HepG2 (cell line): ENCODE data around the gene NR2F6. TPM values are rescaled to one million over a fixed set of nuclear protein-coding genes. Genes with fewer than 3 reads are reported as not detected.
A peak's percentile ranks its signal among the peaks of the same experiment; 100 is the strongest.

Source experiments
- AGO2 ChIP-seq: fragments of 200-400 bp; formaldehyde crosslinking; optimal IDR thresholded peaks from 2 replicates; pipeline ENCODE3; 2017; ENCODE audit warnings: mild to moderate bottlenecking, low read depth, low read length, moderate library complexity
- ATF4 ChIP-seq, 2 experiments: fragments of 450-650 bp in 1 of 2; sonication (generic) in 1 of 2; formaldehyde crosslinking; IDR thresholded peaks; 2 replicates each; pipeline versions ENCODE4 v1.5.0 to v1.8.0; 2020 to 2022; ENCODE audit warnings: mild to moderate bottlenecking in 1 of 2, missing genetic modification reagents in 1 of 2
- CERS6 ChIP-seq: sonication (generic); formaldehyde crosslinking; IDR thresholded peaks from 2 replicates; pipeline ENCODE4 v1.5.0; 2020; ENCODE audit warnings: missing genetic modification reagents
- DNMT3B ChIP-seq: conservative IDR thresholded peaks from 2 replicates; pipeline ENCODE4 v1.6.1; 2016; ENCODE audit warnings: missing biosample characterization, control low read depth
- E2F5 ChIP-seq: sonication (generic); formaldehyde crosslinking; conservative IDR thresholded peaks from 2 replicates; pipeline ENCODE4 v1.4.0; 2020; ENCODE audit warnings: missing genetic modification reagents
- HMGA1 ChIP-seq: sonication (generic); formaldehyde crosslinking; conservative IDR thresholded peaks from 2 replicates; pipeline ENCODE4 v1.4.0; 2020; ENCODE audit warnings: missing genetic modification reagents
- NKX3-1 ChIP-seq: sonication (generic); formaldehyde crosslinking; IDR thresholded peaks from 2 replicates; pipeline ENCODE4 v1.5.0; 2020; ENCODE audit warnings: missing genetic modification reagents
- PAF1 ChIP-seq: IDR thresholded peaks from 2 replicates; pipeline ENCODE4 v1.6.1; 2016; ENCODE audit warnings: missing genetic modification reagents, missing compliant biosample characterization
- RBM22 ChIP-seq: fragments of 200-400 bp; formaldehyde crosslinking; optimal IDR thresholded peaks from 2 replicates; pipeline ENCODE3; 2017; ENCODE audit warnings: mild to moderate bottlenecking, low read length, moderate library complexity
- ZNF563 ChIP-seq: sonication (generic); formaldehyde crosslinking; IDR thresholded peaks from 2 replicates; pipeline ENCODE4 v1.8.0; 2022; ENCODE audit warnings: mild to moderate bottlenecking, moderate library complexity, missing genetic modification reagents
- ZNF577 ChIP-seq: sonication (generic); formaldehyde crosslinking; IDR thresholded peaks from 2 replicates; pipeline ENCODE4 v1.4.0; 2020; ENCODE audit warnings: mild to moderate bottlenecking, low read depth, missing genetic modification reagents, borderline replicate concordance
- ZNF609 ChIP-seq: sonication (generic); formaldehyde crosslinking; IDR thresholded peaks from 2 replicates; pipeline ENCODE4 v1.4.0; 2020; ENCODE audit warnings: mild to moderate bottlenecking, missing genetic modification reagents, borderline replicate concordance
- polyA plus RNA-seq, 8 experiments: library from polyadenylated mRNA; depleted of rRNA in 3 of 8; stranded (reverse) in 7 of 8; unstranded in 1 of 8; fragments of >200 nt; fragmentation: Illumina TruSeq in 4 of 8; extraction: Trizol in 4 of 8; gene quantifications; 2 replicates each; pipeline versions ENCODE4 v1.2.1 to v1.2.3, GENCODE V29; 2011 to 2016; ENCODE audit warnings: low read depth in 4 of 8, missing spikeins in 1 of 8, mixed read lengths in 1 of 8; ENCODE audit not compliant: insufficient read depth in 1 of 8
- total RNA-seq, 5 experiments: library from RNA; depleted of rRNA; stranded (reverse); fragments of >200 nt; fragmentation: Illumina TruSeq; extraction: Trizol; gene quantifications; 2 replicates each; pipeline ENCODE4 v1.2.3, GENCODE V29; 2016; ENCODE audit warnings: low read depth in 1 of 5
- TF ChIP-seq, protein P1 (sequence below): sonication (generic); formaldehyde crosslinking; IDR thresholded peaks from 2 replicates; pipeline ENCODE4 v1.5.1; 2020; ENCODE audit warnings: mild to moderate bottlenecking, missing genetic modification reagents, moderate library complexity
- TF ChIP-seq, protein P2 (sequence below): sonication (generic); formaldehyde crosslinking; IDR thresholded peaks from 2 replicates; pipeline ENCODE4 v1.5.1; 2020; ENCODE audit warnings: missing genetic modification reagents, mild to moderate bottlenecking, borderline replicate concordance
- TF ChIP-seq, protein P3 (sequence below): sonication (generic); formaldehyde crosslinking; IDR thresholded peaks from 2 replicates; pipeline ENCODE4 v1.8.1; 2023; ENCODE audit warnings: mild to moderate bottlenecking, missing genetic modification reagents

Gene NR2F6
- total and polyA plus RNA-seq, 2 of the 13 experiments (the other 11 are each of a cell fraction or from before 2014, with no cell fraction given), result 30.9 to 72.4 TPM

GRCh38 chr19:17255150-17255621, 9.5 kb upstream of the NR2F6 start (continued):
- TF ChIP-seq CERS6 (CRISPR knock-in tag), result no peak
- TF ChIP-seq NKX3-1 (CRISPR knock-in tag), result no peak
- no peak for TF ChIP-seq ZNF577 (CRISPR knock-in tag)
- TF ChIP-seq ZNF563 (CRISPR knock-in tag), result peak; percentile 60; the same call in 1 of the 2 replicates
- no peak for TF ChIP-seq RBM22
- TF ChIP-seq, protein P1, sequence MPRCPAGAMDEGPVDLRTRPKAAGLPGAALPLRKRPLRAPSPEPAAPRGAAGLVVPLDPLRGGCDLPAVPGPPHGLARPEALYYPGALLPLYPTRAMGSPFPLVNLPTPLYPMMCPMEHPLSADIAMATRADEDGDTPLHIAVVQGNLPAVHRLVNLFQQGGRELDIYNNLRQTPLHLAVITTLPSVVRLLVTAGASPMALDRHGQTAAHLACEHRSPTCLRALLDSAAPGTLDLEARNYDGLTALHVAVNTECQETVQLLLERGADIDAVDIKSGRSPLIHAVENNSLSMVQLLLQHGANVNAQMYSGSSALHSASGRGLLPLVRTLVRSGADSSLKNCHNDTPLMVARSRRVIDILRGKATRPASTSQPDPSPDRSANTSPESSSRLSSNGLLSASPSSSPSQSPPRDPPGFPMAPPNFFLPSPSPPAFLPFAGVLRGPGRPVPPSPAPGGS, result no peak
- TF ChIP-seq PAF1, result no peak
- TF ChIP-seq ZNF609 (CRISPR knock-in tag), result no peak
- TF ChIP-seq, protein P2, sequence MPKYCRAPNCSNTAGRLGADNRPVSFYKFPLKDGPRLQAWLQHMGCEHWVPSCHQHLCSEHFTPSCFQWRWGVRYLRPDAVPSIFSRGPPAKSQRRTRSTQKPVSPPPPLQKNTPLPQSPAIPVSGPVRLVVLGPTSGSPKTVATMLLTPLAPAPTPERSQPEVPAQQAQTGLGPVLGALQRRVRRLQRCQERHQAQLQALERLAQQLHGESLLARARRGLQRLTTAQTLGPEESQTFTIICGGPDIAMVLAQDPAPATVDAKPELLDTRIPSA, result no peak
- no peak for TF ChIP-seq HMGA1 (CRISPR knock-in tag)
- no peak for TF ChIP-seq DNMT3B (CRISPR knock-in tag)
- no peak for TF ChIP-seq AGO2
- TF ChIP-seq, protein P3, sequence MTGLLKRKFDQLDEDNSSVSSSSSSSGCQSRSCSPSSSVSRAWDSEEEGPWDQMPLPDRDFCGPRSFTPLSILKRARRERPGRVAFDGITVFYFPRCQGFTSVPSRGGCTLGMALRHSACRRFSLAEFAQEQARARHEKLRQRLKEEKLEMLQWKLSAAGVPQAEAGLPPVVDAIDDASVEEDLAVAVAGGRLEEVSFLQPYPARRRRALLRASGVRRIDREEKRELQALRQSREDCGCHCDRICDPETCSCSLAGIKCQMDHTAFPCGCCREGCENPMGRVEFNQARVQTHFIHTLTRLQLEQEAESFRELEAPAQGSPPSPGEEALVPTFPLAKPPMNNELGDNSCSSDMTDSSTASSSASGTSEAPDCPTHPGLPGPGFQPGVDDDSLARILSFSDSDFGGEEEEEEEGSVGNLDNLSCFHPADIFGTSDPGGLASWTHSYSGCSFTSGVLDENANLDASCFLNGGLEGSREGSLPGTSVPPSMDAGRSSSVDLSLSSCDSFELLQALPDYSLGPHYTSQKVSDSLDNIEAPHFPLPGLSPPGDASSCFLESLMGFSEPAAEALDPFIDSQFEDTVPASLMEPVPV, result peak; percentile 73; the same call in 1 of the 2 replicates
- TF ChIP-seq ATF4 (CRISPR knock-in tag; IDR thresholded peaks at IDR 0.05), result no peak
- no peak for TF ChIP-seq E2F5 (CRISPR knock-in tag)
